ENCODE measurements around the gene LRMDA.

Gene LRMDA

DNA sequence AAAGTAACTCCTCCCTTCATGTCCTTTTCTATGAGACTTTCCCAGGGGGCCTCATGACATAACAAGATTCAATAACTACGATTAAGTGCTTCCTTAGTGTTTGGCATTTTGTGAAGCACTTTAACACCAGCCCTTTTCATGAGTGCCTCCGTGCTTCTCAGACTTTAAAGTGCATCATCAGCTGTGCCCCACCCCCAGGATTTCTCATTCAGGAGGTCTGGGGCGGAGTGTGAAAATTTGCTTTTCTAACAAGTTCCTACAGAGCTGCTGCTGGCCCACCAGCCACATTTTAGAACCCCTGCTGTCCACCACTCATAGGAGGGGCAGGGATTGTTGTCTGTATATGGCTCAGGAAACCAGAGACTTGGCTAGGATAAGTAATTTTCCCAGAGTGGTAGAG lies 445.3 kb downstream of the LRMDA start:
- no peak for DNase-seq (ENCODE audit: low spot score)

DNA sequence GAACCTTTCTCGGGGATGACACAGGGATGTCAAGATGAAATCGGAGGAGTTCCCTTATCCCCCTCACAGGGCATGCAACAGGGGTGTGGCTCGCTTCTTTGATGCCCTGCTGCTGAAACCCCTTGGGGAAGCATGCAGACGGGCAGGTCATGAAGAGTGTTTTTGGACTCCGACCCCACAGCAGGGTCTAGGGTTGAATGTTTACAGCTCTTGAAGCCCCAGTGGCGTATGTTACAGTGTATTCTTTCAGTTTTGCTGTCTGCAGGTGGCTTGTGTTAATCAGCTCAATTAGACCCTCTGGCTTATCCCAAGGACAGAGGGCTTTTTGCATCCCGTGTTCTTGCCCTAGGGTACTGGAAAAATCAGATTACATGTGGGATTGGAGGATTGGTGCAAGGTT lies 446.5 kb downstream of the LRMDA start:
- no peak for DNase-seq (ENCODE audit: low spot score)

DNA sequence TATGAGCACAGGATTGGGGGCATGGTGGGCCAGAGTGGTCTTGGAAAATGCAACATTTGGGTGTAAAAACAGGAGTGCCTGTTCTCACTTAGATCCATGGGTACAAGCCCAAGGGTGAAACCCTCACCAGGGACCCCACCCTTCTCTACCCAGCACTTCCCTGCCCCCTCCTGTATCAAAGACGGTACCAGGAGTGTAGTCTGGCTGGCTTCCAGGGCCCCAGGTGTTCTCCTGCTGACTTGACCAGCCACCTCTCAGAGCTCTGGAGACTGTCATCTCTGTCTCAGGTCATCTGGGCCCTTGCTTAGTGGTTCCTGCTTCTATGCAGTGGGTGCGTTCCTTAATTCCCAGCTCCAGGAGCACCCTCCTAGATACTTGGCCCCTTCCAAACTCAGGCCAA lies 447.2 kb downstream of the LRMDA start:
- no peak for DNase-seq (ENCODE audit: low spot score)

- DNase-seq (ENCODE audit: low spot score): no peak
Measured at GRCh38 chr10:75880031-75880775, 448.8 kb downstream of the LRMDA start.

GRCh38 chr10:75883081-75884072 lies 452.0 kb downstream of the LRMDA start:
- no peak for DNase-seq (ENCODE audit: low spot score)

GRCh38 chr10:75884808-75885207 lies 453.4 kb downstream of the LRMDA start:
- DNase-seq (ENCODE audit: low spot score): no peak

DNA sequence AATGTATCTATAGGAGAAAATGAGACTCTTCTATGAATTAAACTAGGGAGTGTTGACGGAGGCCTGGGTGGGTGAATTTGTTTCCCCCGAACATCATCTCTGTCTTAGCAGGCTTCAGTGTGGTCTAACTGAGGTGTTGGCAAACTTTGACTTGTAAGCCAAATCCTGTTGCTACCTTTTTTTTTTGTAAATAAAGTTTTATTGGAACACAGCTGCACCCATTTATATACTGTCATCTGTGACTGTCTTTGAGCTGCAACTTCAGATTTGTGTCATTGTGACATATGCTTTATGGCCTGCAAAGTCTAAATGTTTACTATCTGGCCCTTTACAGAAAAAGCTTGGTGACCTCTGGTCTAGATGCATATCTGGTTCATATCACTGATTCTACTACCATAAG lies 455.9 kb downstream of the LRMDA start:
- no peak for DNase-seq (ENCODE audit: low spot score)

- DNase-seq (ENCODE audit: low spot score): no peak
Measured at GRCh38 chr10:75887992-75888680, 456.7 kb downstream of the LRMDA start.

DNA sequence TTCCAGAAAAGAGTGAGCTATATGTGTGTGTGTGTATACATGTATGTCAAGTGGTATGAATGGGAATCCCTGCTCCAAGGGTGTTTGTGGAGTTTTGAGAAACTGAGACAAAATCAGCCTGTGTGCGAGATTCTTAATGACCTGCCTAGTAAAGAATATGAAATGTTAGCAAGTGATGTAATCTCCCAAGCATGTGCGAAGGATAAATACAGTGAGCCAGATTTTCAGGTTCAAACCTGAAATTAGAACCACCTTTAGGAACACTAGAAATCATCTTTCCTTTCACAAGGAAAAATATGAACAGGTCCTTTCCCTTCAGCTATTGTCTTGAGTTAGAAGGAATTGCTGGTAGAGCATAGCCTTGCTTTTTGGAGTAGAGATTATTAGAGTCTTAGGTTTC lies 457.6 kb downstream of the LRMDA start:
- no peak for DNase-seq (ENCODE audit: low spot score)

DNA sequence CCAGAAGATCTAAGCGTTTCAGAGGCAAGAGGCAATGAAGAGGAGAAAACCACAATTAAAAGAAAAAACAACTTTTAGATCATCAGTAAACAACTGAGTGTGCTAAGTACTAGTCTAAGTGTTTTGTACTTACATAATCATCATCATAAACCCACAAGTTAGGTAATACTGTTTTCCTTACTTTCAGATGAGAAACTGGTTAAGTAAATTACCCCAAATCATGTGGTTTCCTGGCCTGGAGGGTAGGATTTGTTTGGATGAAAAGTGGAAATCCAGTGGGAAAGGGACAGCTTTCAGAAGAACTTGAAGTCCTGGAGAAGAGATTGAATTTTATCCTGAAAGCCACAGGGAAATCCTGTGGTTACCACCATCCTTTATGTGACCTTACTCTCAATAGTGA lies 463.3 kb downstream of the LRMDA start:
- no peak for DNase-seq (ENCODE audit: low spot score)

GRCh38 chr10:75895259-75895658 lies 463.8 kb downstream of the LRMDA start:
- no peak for DNase-seq (ENCODE audit: low spot score)

DNA sequence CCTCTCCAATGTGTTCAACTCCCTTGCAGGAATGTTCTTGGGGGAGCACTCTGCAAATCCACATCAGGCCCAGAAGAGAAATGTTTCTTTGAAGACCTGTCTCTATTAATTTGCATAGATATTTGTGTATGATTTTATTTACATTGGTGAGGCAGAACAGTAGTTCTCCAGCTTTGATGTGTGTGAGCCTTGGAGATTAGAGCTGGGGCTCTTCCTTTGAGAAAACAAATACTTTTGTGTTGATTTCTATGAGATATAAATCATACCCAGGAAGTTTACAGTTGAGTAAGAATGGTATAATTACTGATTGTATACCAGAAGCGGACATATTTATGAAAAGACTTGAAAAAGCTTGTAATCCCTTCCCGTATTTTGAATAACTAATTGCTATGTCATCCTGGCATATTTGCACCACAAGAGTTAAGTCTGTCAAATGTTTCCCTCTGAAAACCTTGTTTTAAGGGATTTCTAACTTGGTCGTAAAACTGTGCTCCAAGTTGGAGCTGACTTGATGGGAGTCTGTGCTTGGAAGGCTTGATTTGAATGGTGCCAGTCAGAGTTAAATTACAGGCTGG lies 468.5 kb downstream of the LRMDA start:
- DNase-seq (ENCODE audit: low spot score): no peak

GRCh38 chr10:75902816-75903215 lies 471.4 kb downstream of the LRMDA start:
- no peak for DNase-seq (ENCODE audit: low spot score)

GRCh38 chr10:75904499-75905283 lies 473.3 kb downstream of the LRMDA start:
- no peak for DNase-seq (ENCODE audit: low spot score)

DNA sequence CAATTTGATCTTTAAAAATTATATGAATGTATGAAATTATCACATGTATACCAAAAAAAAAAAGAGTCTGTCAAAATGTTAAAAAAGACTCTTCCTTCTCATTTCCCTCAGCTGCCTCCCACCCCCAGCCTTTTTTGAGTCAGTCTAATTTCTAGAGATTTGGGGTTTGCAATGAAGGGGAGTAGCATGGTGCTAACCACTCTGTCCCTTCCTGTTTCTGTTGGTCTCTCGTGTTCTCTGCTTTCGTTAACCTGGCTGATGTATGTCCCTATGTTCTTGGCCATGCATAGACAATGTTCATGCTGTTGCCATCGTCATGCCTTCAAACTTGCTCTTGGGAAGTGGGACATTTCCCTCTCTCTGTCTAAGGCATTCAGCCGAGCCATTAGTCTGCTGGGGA lies 474.1 kb downstream of the LRMDA start:
- no peak for DNase-seq (ENCODE audit: low spot score)

DNA sequence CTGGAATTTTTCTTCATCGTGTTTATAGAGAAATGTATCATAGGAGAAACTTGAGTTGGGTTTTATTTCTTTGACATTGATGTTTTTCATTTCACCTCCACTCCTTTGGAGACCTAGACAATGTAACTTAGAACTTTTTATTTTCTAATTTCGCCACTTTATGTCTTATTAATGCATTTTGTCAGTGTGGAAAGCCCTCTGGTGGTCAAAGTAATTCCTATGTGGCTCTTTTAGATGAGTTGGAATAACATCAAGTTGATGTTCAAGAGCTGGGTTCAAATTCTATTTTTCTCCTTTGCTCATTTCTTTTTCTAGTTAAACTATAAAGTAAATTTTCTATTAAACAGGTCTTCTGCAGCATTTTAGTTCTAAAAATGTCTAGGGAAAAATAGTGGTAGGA lies 478.6 kb downstream of the LRMDA start:
- DNase-seq (ENCODE audit: low spot score): no peak

- no peak for DNase-seq (ENCODE audit: low spot score)
Measured at GRCh38 chr10:75911426-75911825, 480.0 kb downstream of the LRMDA start.

- DNase-seq (ENCODE audit: low spot score): no peak
Measured at GRCh38 chr10:75916906-75917305, 485.5 kb downstream of the LRMDA start.

DNA sequence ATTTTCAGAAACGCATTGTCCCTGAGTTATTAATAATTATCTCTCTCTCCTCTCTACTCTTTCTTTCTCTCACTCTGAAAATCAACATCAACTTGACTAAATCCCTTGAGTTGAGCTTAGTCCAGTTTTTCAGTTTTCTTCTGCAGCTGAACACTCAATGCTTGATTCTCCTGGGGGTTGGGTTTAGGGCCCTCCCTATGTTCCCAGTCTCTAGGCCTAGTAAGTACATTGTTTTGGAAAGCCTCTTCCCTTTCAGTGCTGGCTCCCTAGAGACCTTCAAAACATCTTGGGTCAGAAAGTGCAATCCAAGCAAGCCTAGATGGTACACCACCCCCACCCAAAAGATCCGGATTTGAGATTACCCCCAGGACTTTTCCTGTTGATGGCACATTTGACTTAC lies 488.5 kb downstream of the LRMDA start:
- DNase-seq (ENCODE audit: low spot score): no peak

DNA sequence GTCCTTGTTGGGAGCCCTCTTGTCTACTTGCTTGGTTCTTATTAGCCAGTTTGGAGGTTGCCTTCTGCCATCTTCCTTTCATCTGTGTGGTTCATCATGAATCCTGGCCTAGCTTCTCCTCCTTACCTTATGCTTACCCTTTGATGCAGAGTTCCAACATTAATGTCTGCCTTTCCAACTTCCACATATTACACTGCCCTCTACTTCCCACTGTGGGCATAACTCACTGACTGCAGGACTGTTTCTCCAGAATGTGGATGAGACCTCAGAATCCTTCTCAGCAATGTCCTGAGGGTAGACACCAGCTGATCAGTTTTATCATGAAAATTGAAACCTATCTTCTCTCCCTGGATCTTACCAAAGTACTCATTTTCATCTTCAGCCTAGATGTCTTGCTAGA lies 491.0 kb downstream of the LRMDA start:
- DNase-seq (ENCODE audit: low spot score): no peak

DNA sequence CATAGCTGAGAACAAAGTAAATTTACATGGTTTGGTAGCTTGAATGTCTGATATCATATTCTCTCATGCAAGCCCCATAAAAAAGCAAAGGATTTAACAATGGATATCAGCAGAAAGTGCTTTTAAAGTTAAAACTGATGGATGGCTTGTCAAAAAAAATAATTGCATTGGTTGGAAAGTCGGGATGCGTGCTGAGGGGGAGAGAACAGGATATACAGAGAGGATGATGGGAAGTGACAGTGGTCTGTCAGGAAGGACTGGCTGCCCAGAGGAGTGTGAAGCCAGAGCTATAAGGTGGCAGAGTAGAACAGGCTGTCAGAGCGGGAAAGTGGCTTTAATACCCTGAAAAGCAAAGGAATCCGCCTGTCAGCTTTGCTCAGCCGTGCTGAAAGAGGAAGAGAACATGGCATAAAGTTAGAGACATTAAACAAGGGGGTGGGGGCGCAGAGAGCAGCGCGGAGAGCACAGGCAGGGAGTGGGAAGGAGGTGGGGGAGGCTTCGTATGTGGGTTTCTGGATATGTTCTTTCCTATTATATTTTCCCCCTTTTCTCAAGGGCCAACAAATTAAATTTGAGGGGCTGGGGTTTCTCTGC lies 493.0 kb downstream of the LRMDA start:
- no peak for DNase-seq (ENCODE audit: low spot score)

All from iPS-NIHi11 (cell line).